Heart right ventricle (tissue), 16 donors: ENCODE data around the gene RRAD. TPM values are rescaled to one million over a fixed set of nuclear protein-coding genes. Genes with fewer than 3 reads are reported as not detected.

ENCODE experiments used
- ATAC-seq, 8 donors: fragments of 200-7000 bp; cut with Tn5 transposase; one replicate each; pipeline ENCODE4 v1.9.1; 2020; ENCODE audit warnings: mild to moderate bottlenecking in 8 of 8, moderate library complexity in 8 of 8, moderate number of reproducible peaks in 1 of 8
- DNase-seq, 2 donors: peaks; one replicate each; pipeline ENCODE4 v3.0.0-alpha.2; 2020
- H3K27ac ChIP-seq, 10 donors: fragments of 200-600 bp; sonication (generic) in 2 of 10; one replicate each; pipeline versions ENCODE4 v1.5.0 to v1.8.0; 2020 to 2022; ENCODE audit warnings: mild to moderate bottlenecking in 3 of 10
- H3K27me3 ChIP-seq, 7 donors: fragments of 200-600 bp; one replicate each; pipeline ENCODE4 v1.8.0; 2021 to 2022; ENCODE audit warnings: mild to moderate bottlenecking in 2 of 7
- H3K36me3 ChIP-seq, 9 donors: fragments of 200-600 bp; sonication (generic) in 1 of 9; one replicate each; pipeline versions ENCODE4 v1.5.0 to v1.8.0; 2020 to 2022; ENCODE audit warnings: mild to moderate bottlenecking in 2 of 9
- H3K4me1 ChIP-seq, 9 donors: fragments of 200-600 bp; sonication (generic) in 1 of 9; one replicate each; pipeline versions ENCODE4 v1.5.0 to v1.8.0; 2020 to 2022; ENCODE audit warnings: mild to moderate bottlenecking in 4 of 9
- H3K4me3 ChIP-seq, 10 donors: fragments of 200-600 bp; sonication (generic) in 2 of 10; one replicate each; pipeline versions ENCODE4 v1.5.0 to v1.8.0; 2020 to 2022; ENCODE audit warnings: mild to moderate bottlenecking in 7 of 10, moderate library complexity in 2 of 10
- H3K9me3 ChIP-seq, 11 donors: fragments of 200-600 bp in 10 of 11; sonication (generic) in 2 of 11; one replicate each; pipeline versions ENCODE4 v1.5.0 to v1.8.0; 2013 to 2022; ENCODE audit warnings: mild to moderate bottlenecking in 2 of 11, control low read depth in 1 of 11, moderate library complexity in 1 of 11
- CTCF ChIP-seq, 9 donors: fragments of 200-600 bp; sonication (generic) in 2 of 9; IDR thresholded peaks; one replicate each; pipeline versions ENCODE4 v1.5.0 to v1.8.0; 2021 to 2022; ENCODE audit warnings: antibody characterized with exemption in 9 of 9, mild to moderate bottlenecking in 5 of 9, moderate library complexity in 1 of 9
- WGBS, 2 donors: extraction: QIAGEN DNeasy Blood & Tissue Kit; methylation state at CpG; one replicate each; pipeline ENCODE4 v1.1.7; 2013; ENCODE audit warnings: inconsistent platforms in 1 of 2; 5-methylcytosine and 5-hydroxymethylcytosine counted together
- intact Hi-C, 10 donors: fragments of 100-400 bp; cut with DNase I; formaldehyde crosslinking; loops; one replicate each; pipeline versions ENCODE4 v1.11.1 to v1.14.2; 2022
- polyA plus RNA-seq, 2 donors: library from polyadenylated mRNA; stranded (reverse); fragments of 200-250 nt; gene quantifications; one replicate each; pipeline ENCODE4 v1.2.3, GENCODE V29; 2013
- total RNA-seq, 10 donors: library from RNA; stranded (reverse); fragmentation: NEBNext Ultra II Directional in 3 of 10; extraction: Animal tissue kit (Norgen Biotek cat#: 25700) in 3 of 10; gene quantifications; one replicate each; pipeline versions ENCODE4 v1.2.1 to v1.2.4, GENCODE V29; 2021 to 2023
- donor health status: Arrhythmogenic right ventricular cardiomyopathy.
- donor health status: ischemic (EF 13 %, LVEDD 7.1; RV severe dilation, severe dysfunction).
- donor health status: healthy with polysubstance abuse.
- donor health status: DM: no; HTN: yes; CAD: no.
- donor health status: DM: no; HTN: no; CAD: no.
- donor health status: ischemic (EF 25% LVEDD 6.9; RV normal size, moderate dysfunction).
- donor health status: ischemic (EF 25% LVEDD 5.7; RV mildly dilated, moderate dysfunction).
- donor health status: healthy.
- donor health status: DM: yes; HTN: yes; CAD: no.
- donor health status: Ischemic cardiomyopathy.
- donor health status: ischemic (EF 35%, LVEDD 5.7; RV mildly dilated, moderate dysfunction).
- donor health status: nonischemic (EF 11% LVEDD 7.7; RV severe dilation, severe dysfunction).
- donor health status: DM: yes; HTN: yes; CAD: no.
- donor health status: PGD.
- donor health status: ischemic (EF 29% LVEDD 5.4; RV normal size, mild dysfunction).
- donor health status: nonischemic (EF 23%, LVEDD 6.1; RV moderate dilation, normal function).

The RRAD gene
- total and polyA plus RNA-seq, 12 donors: 48.4 to 1,227 (median 122) TPM

- WGBS, 2 donors: 25 to 35% methylated on average over 7 of the region's 7 CpGs
- DNase-seq (peak in 1 of 2 donors; percentile 33), ATAC-seq (peak in 4 of 8 donors; percentile 2 to 14 (median 10))
- no peaks in the 10 kb centered on the region for H3K36me3 ChIP-seq
- intact Hi-C loops: loop anchor here in 1 of 10 donors (2.0 kb wide), 1 partner anchor 28 kb away; no protein-coding TSS in a partner anchor
- H3K27ac ChIP-seq: peak overlapping the region; percentile 68 to 99 (median 94)
- TF ChIP-seq CTCF (IDR thresholded peaks at IDR 0.05): no peak
- no peaks in the 10 kb centered on the region for H3K27me3 ChIP-seq
- no peak overlapping the region for H3K4me3 ChIP-seq
- peaks cover 29 to 84% (median 59%) of the 10 kb centered on the region in 9 donors for H3K4me1 ChIP-seq
- no peaks in the 10 kb centered on the region for H3K9me3 ChIP-seq
Observed at GRCh38 chr16:66900721-66901441, 24.5 kb downstream of the RRAD start.

GRCh38 chr16:66899945-66900710 is 25.2 kb downstream of the RRAD start:
- intact Hi-C loops: loop anchor here in 6 of 10 donors (2.0 to 10.0 kb wide), 4 partner anchors 29 to 55 kb away; partner anchors contain the start of gene CIAO2B (in 3 of the 6)
- Histone ChIP-seq H3K4me1 (peaks cover 23 to 84% (median 58%) of the 10 kb centered on the region in 9 donors), H3K9me3 (no peaks in the 10 kb centered on the region), H3K27ac (peak overlapping the region; percentile 72 to 99 (median 94)), H3K27me3 (no peaks in the 10 kb centered on the region), H3K4me3 (no peak overlapping the region), H3K36me3 (no peaks in the 10 kb centered on the region)
- no peak for TF ChIP-seq CTCF (IDR thresholded peaks at IDR 0.05)
- DNase-seq (peak; percentile 81 to 83), ATAC-seq (peak; percentile 6 to 41 (median 20))
- 11 to 20% methylated on average over 9 of the region's 9 CpGs for WGBS, 2 donors

- Histone ChIP-seq H3K9me3 (no peaks in the 10 kb centered on the region), H3K27ac (peak overlapping the region; percentile 72 to 99 (median 94)), H3K36me3 (no peaks in the 10 kb centered on the region), H3K4me3 (no peak overlapping the region), H3K27me3 (no peaks in the 10 kb centered on the region), H3K4me1 (peaks cover 23 to 80% (median 54%) of the 10 kb centered on the region in 9 donors)
- DNase-seq (no peak), ATAC-seq (no peak)
- intact Hi-C loops: loop anchor here in 5 of 10 donors (5.0 to 10.0 kb wide), 3 partner anchors 33 to 55 kb away; partner anchors contain the start of gene CIAO2B (in 3 of the 5)
- no peak for TF ChIP-seq CTCF (IDR thresholded peaks at IDR 0.05)
- 69 to 71% methylated on average over 6 of the region's 6 CpGs for WGBS, 2 donors
Observed at GRCh38 chr16:66899310-66899944, 25.9 kb downstream of the RRAD start.

GRCh38 chr16:66898933-66899309 is 26.4 kb downstream of the RRAD start:
- 75 to 82% methylated on average over 2 of the region's 2 CpGs for WGBS, 2 donors
- intact Hi-C loops: loop anchor here in 5 of 10 donors (5.0 to 10.0 kb wide), 3 partner anchors 33 to 56 kb away; partner anchors contain the start of gene CIAO2B (in 3 of the 5)
- TF ChIP-seq CTCF (IDR thresholded peaks at IDR 0.05): no peak

More at GRCh38 chr16:66898933-66899309, 26.4 kb downstream of the RRAD start:
- DNase-seq: no peak
- no peak for ATAC-seq
- no peaks in the 10 kb centered on the region for H3K27me3 ChIP-seq
- no peaks in the 10 kb centered on the region for H3K9me3 ChIP-seq
- H3K4me1 ChIP-seq: peaks cover 20 to 75% (median 49%) of the 10 kb centered on the region in 9 donors
- peak overlapping the region; percentile 72 to 99 (median 94) for H3K27ac ChIP-seq
- no peak overlapping the region for H3K4me3 ChIP-seq
- no peaks in the 10 kb centered on the region for H3K36me3 ChIP-seq
